HEK293T (cell line): ENCODE data around the gene GREB1L.

Source experiments
- FOXA1 ChIP-seq: fragments of 450-650 bp; IDR thresholded peaks from 2 replicates; pipeline ENCODE4 v1.6.1; 2016; ENCODE audit warnings: mild to moderate bottlenecking
- TF ChIP-seq, protein P1 (sequence below): fragments of 450-650 bp; IDR thresholded peaks from 2 replicates; pipeline ENCODE4 v1.6.1; 2016

DNA sequence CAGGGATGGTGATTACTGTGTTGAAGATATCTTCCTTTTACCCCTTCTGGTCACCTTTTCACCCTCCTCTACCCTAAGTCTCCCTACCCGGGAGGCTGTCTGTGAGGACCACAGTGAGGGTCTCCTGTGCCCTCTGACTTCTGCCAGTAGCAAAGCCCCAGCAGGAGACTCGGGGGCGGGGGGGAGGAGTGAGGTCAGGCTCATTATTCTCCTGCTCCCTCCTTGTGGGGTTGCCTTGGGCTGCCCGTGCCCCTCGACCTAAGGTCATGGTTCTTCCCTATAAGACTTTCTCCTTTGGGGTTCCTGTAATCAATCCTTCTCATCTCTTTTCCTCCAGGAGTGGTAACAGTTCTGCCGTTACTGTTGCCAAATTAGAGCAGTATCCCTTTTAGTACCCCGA, 65.5 kb downstream of the GREB1L start:
- TF ChIP-seq, protein P1, sequence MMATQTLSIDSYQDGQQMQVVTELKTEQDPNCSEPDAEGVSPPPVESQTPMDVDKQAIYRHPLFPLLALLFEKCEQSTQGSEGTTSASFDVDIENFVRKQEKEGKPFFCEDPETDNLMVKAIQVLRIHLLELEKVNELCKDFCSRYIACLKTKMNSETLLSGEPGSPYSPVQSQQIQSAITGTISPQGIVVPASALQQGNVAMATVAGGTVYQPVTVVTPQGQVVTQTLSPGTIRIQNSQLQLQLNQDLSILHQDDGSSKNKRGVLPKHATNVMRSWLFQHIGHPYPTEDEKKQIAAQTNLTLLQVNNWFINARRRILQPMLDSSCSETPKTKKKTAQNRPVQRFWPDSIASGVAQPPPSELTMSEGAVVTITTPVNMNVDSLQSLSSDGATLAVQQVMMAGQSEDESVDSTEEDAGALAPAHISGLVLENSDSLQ = no peak
- no peak for TF ChIP-seq FOXA1
